ENCODE measurements around the gene VAMP5. TPM values are rescaled to one million over a fixed set of nuclear protein-coding genes. Genes with fewer than 3 reads are reported as not detected.
A peak's percentile ranks its signal among the peaks of the same experiment; 100 is the strongest.

VAMP5 gene
- total and polyA plus RNA-seq, 2 of the 8 experiments (the other 6 are each of a cell fraction or from before 2014, with no cell fraction given) = 4.7 to 14.2 TPM

DNA sequence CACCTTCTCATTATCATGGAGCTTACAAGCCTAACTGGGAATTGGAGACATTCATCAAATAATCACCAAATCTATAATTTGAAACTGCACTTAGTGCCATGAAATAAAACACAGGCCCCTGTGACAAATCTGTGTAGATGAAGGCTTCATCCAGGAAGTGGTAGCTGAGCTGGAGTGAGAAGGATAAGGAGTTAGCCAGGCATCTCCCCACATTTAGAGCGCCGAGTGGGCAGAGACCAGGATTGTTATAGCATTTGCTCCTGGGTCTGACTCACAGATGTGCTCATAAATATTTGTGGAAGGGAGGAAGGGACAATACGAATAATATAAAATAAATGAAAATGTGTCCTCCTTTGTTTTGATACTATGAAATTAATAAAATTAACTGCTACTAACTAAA, 47.8 kb upstream of the VAMP5 start:
- Histone ChIP-seq H3K79me1 (ENCODE audit: low read depth, low read length) (no peaks in the 10 kb centered on the region), H2BK15ac (ENCODE audit: low read length) (no peak overlapping the region), H4K5ac (ENCODE audit: insufficient read length, low read depth, low read length) (no peak overlapping the region), H2AFZ (ENCODE audit: low read length) (no peak overlapping the region), H2BK12ac (ENCODE audit: low read depth, low read length) (no peak overlapping the region), H3K4me3 (ENCODE audit: extremely low read depth in 1 of 4, insufficient read depth in 2 of 4, low read depth in 3 of 4, low read length in 4 of 4) (no peak overlapping the region), H3K4me2 (ENCODE audit: insufficient read depth in 1 of 2, low read depth in 2 of 2, low read length in 2 of 2) (peak overlapping the region in 1 of 2 experiments; percentile 77; a peak in 1 of 4 replicates), H3K27ac (ENCODE audit: low read depth, low read length) (no peak overlapping the region), H3K14ac (ENCODE audit: insufficient read length) (no peak overlapping the region), H2BK20ac (ENCODE audit: low read length) (no peak overlapping the region), H3K9me3 (ENCODE audit: insufficient read depth in 2 of 2, low read depth in 1 of 2, low read length in 1 of 2) (no peaks in the 10 kb centered on the region), H2BK5ac (ENCODE audit: low read depth, low read length) (no peak overlapping the region), H3K79me2 (ENCODE audit: control insufficient read depth in 1 of 2, insufficient read depth in 2 of 2, low read length in 2 of 2) (peaks cover 20 to 36% of the 10 kb centered on the region in 2 experiments), H4K91ac (replicated peaks; ENCODE audit: insufficient read length, low read length) (no peak overlapping the region), H3K36me3 (ENCODE audit: control insufficient read depth in 2 of 4, insufficient read depth in 4 of 4, low read length in 3 of 4) (peaks cover 6 to 18% (median 8%) of the 10 kb centered on the region in 4 experiments), H3K23ac (ENCODE audit: insufficient read length) (no peak overlapping the region), H3K27me3 (replicated peaks in 1 of 4; ENCODE audit: control insufficient read depth in 3 of 4, extremely low read depth in 1 of 4, insufficient read depth in 3 of 4, low read length in 3 of 4) (no peaks in the 10 kb centered on the region), H3K18ac (ENCODE audit: extremely low read depth, low read length) (no peak overlapping the region), H4K20me1 (replicated peaks in 1 of 2; ENCODE audit: control insufficient read depth in 1 of 2, insufficient read depth in 2 of 2, low read length in 2 of 2) (peaks cover 18 to 19% of the 10 kb centered on the region in 2 experiments), H3K56ac (replicated peaks; ENCODE audit: insufficient read length, low read depth, low read length) (no peak overlapping the region), H2AK5ac (ENCODE audit: low read depth, low read length) (no peak overlapping the region; the same call in 1 of the 2 replicates), H3K4me1 (replicated peaks in 1 of 4; ENCODE audit: control insufficient read depth in 3 of 4, insufficient read depth in 4 of 4, low read length in 3 of 4) (peaks cover under 1 to 7% (median 2%) of the 10 kb centered on the region in 4 experiments; a peak in 3 of 7 replicates), H2BK120ac (replicated peaks; ENCODE audit: low read depth, low read length) (no peak overlapping the region), H3K4ac (replicated peaks; ENCODE audit: insufficient read length, low read depth, low read length) (no peak overlapping the region), H3K9ac (replicated peaks in 1 of 4; ENCODE audit: extremely low read depth in 1 of 4, low read depth in 3 of 4, low read length in 3 of 4) (no peak overlapping the region), H4K8ac (ENCODE audit: extremely low read depth, insufficient read depth, low read length) (no peak overlapping the region), H3K23me2 (ENCODE audit: low read depth, low read length) (no peaks in the 10 kb centered on the region; the same call in 1 of the 2 replicates)
- WGBS, 2 experiments (ENCODE audit: extremely low coverage in 1 of 2, insufficient coverage in 1 of 2, insufficient read length in 1 of 2, insufficient replicate concordance in 2 of 2, low coverage in 1 of 2, low lambda C conversion rate in 2 of 2, missing lambda C conversion rate in 1 of 2) = 88% methylated on average over 3 of the region's 3 CpGs; no CpG with 5 or more reads in 1 of the 2 experiments
- DNase-seq (ENCODE audit: low read depth in 1 of 2, low spot score in 2 of 2) (no peak), FAIRE-seq (no peak)
- CTCF ChIA-PET (ENCODE audit: partially characterized antibody) = interaction anchor here (0.9 to 7.1 kb wide), 6 partner anchors 12 to 145 kb away, joined by 3 to 84 read pairs (median 4); partner anchors contain the start of gene SH2D6
- POLR2A ChIA-PET (ENCODE audit: partially characterized antibody) = interaction anchor here (1.3 to 38.6 kb wide), 7 partner anchors 19 to 182 kb away, joined by 4 to 1889 read pairs (median 347); partner anchors contain the start of genes CAPG, ELMOD3, GGCX and RETSAT
- TF ChIP-seq, protein P1, sequence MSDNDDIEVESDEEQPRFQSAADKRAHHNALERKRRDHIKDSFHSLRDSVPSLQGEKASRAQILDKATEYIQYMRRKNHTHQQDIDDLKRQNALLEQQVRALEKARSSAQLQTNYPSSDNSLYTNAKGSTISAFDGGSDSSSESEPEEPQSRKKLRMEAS (IDR thresholded peaks at IDR 0.05) = no peak
- TF ChIP-seq TAF1 (IDR thresholded peaks at IDR 0.05; ENCODE audit: low read depth, low read length) (no peak), SIRT6 (IDR thresholded peaks at IDR 0.05; ENCODE audit: low read length) (no peak), CHD1 (IDR thresholded peaks at IDR 0.05; ENCODE audit: low read depth, low read length) (no peak), SIX5 (IDR thresholded peaks at IDR 0.05; ENCODE audit: low read depth, low read length) (no peak), RBBP5 (IDR thresholded peaks at IDR 0.05; ENCODE audit: borderline replicate concordance, low read depth, low read length) (no peak), GABPA (IDR thresholded peaks at IDR 0.05; ENCODE audit: borderline replicate concordance, insufficient read depth, low read length) (no peak), RNF2 (IDR thresholded peaks at IDR 0.05; ENCODE audit: borderline replicate concordance, low read depth, low read length, missing control alignments, poor library complexity, severe bottlenecking) (no peak), POLR2AphosphoS5 (IDR thresholded peaks at IDR 0.05; ENCODE audit: low read depth, low read length) (no peak), HDAC6 (IDR thresholded peaks at IDR 0.05; ENCODE audit: low read depth, low read length) (no peak)

Measured in H1 (cell line).